Activated naive CD4-positive, alpha-beta T cell treated with anti-CD3 and anti-CD28 coated beads for 36 hours (primary cell): ENCODE measurements around the gene MRPL50. TPM values are rescaled to one million over a fixed set of nuclear protein-coding genes. Genes with fewer than 3 reads are reported as not detected.

ENCODE experiments used
- CTCF ChIA-PET: fragments of 350-600 bp; sonication (Branson Sonifier 250); formaldehyde crosslinking; loops from one replicate; lab custom pipeline; 2021; ENCODE audit warnings: antibody characterized with exemption; lab: Charles Lee
- DNase-seq: peaks from one replicate; pipeline ENCODE4 v3.0.0-alpha.2; 2020
- H3K27ac Mint-ChIP-seq: one replicate; pipeline ENCODE4 v1.8.0; 2021; ENCODE audit warnings: mild to moderate bottlenecking, mixed read lengths
- H3K27me3 Mint-ChIP-seq: one replicate; pipeline ENCODE4 v1.8.0; 2021; ENCODE audit warnings: low read depth, mixed read lengths
- H3K36me3 Mint-ChIP-seq: one replicate; pipeline ENCODE4 v1.8.0; 2021; ENCODE audit warnings: low read depth, mixed read lengths
- H3K4me1 Mint-ChIP-seq: one replicate; pipeline ENCODE4 v1.8.0; 2021; ENCODE audit warnings: low read depth, mixed read lengths
- H3K4me3 Mint-ChIP-seq: one replicate; pipeline ENCODE4 v1.8.0; 2021; ENCODE audit warnings: mild to moderate bottlenecking, moderate library complexity, mixed read lengths
- H3K9me3 Mint-ChIP-seq: one replicate; pipeline ENCODE4 v1.8.0; 2021; ENCODE audit warnings: mixed read lengths
- intact Hi-C: fragments of 100-400 bp; cut with micrococcal nuclease; formaldehyde crosslinking; loops from one replicate; pipeline ENCODE4 v1.15.1; 2023
- total RNA-seq, 2 experiments: library from RNA; stranded (reverse); gene quantifications; one replicate each; pipeline ENCODE4 v1.2.3, GENCODE V29; 2021

MRPL50 gene
- total RNA-seq, 2 experiments from 2014 or later, result 13.2 to 14.3 TPM

GRCh38 chr9:101350285-101350684 lies 48.1 kb downstream of the MRPL50 start:
- intact Hi-C loops, result no loop called here
- H3K27me3 Mint-ChIP-seq, result peaks cover 10% of the 10 kb centered on the region
- no peaks in the 10 kb centered on the region for H3K9me3 Mint-ChIP-seq
- no peak overlapping the region for H3K4me3 Mint-ChIP-seq
- no peaks in the 10 kb centered on the region for H3K4me1 Mint-ChIP-seq
- H3K27ac Mint-ChIP-seq, result no peak overlapping the region
- CTCF ChIA-PET, result no interaction called here
- no peak for DNase-seq
- no peaks in the 10 kb centered on the region for H3K36me3 Mint-ChIP-seq

GRCh38 chr9:101342595-101342994 lies 55.8 kb downstream of the MRPL50 start:
- peaks cover 17% of the 10 kb centered on the region for H3K27me3 Mint-ChIP-seq
- H3K27ac Mint-ChIP-seq, result no peak overlapping the region
- CTCF ChIA-PET, result no interaction called here
- no peaks in the 10 kb centered on the region for H3K4me1 Mint-ChIP-seq
- no peaks in the 10 kb centered on the region for H3K9me3 Mint-ChIP-seq
- H3K36me3 Mint-ChIP-seq, result no peaks in the 10 kb centered on the region
- no peak overlapping the region for H3K4me3 Mint-ChIP-seq
- DNase-seq, result no peak
- intact Hi-C loops, result no loop called here

- no peak for DNase-seq
- intact Hi-C loops, result no loop called here
- Mint-ChIP-seq H3K27ac (no peak overlapping the region), H3K9me3 (no peaks in the 10 kb centered on the region), H3K4me3 (no peak overlapping the region), H3K36me3 (no peaks in the 10 kb centered on the region), H3K4me1 (no peaks in the 10 kb centered on the region), H3K27me3 (peaks cover 17% of the 10 kb centered on the region)
- CTCF ChIA-PET, result interaction anchor here (0.5 kb wide), 1 partner anchor 700 kb away, joined by 5 read pairs; no protein-coding TSS in a partner anchor
Observed at GRCh38 chr9:101341958-101342357, 56.5 kb downstream of the MRPL50 start.

Other genes with a start within 250 kb of the MRPL50 start
- not detected for gene BAAT, start 13.6 kb downstream of the MRPL50 start, total RNA-seq
- 1 to 10 TPM; 5.5 to 5.7 TPM for gene ZNF189, start 233 bp upstream of the MRPL50 start, total RNA-seq
- gene ALDOB, start 37.2 kb upstream of the MRPL50 start, total RNA-seq, result not detected
- gene RNF20, start 135.2 kb upstream of the MRPL50 start, total RNA-seq, result 10 to 100 TPM; 42.0 to 45.9 TPM
- gene PPP3R2, start 196.4 kb upstream of the MRPL50 start, total RNA-seq, result not detected